Uterus (tissue), 2 donors: ENCODE results near the gene ZNF594.

Experiments
- POLR2A ChIP-seq, 2 donors: fragments of 450-650 bp; IDR thresholded peaks; one replicate each; pipeline ENCODE4 v1.6.1; 2016; ENCODE audit warnings: antibody characterized with exemption in 2 of 2, mild to moderate bottlenecking in 1 of 2, moderate library complexity in 1 of 2
- TF ChIP-seq, protein P1 (sequence below), 4 experiments: fragments of 200-600 bp in 2 of 4; fragments of 450-650 bp in 2 of 4; sonication (generic) in 2 of 4; IDR thresholded peaks; one replicate each; pipeline ENCODE4 v1.5.1; 2016 to 2019; ENCODE audit warnings: antibody characterized with exemption in 4 of 4, mild to moderate bottlenecking in 2 of 4, moderate library complexity in 1 of 4

DNA sequence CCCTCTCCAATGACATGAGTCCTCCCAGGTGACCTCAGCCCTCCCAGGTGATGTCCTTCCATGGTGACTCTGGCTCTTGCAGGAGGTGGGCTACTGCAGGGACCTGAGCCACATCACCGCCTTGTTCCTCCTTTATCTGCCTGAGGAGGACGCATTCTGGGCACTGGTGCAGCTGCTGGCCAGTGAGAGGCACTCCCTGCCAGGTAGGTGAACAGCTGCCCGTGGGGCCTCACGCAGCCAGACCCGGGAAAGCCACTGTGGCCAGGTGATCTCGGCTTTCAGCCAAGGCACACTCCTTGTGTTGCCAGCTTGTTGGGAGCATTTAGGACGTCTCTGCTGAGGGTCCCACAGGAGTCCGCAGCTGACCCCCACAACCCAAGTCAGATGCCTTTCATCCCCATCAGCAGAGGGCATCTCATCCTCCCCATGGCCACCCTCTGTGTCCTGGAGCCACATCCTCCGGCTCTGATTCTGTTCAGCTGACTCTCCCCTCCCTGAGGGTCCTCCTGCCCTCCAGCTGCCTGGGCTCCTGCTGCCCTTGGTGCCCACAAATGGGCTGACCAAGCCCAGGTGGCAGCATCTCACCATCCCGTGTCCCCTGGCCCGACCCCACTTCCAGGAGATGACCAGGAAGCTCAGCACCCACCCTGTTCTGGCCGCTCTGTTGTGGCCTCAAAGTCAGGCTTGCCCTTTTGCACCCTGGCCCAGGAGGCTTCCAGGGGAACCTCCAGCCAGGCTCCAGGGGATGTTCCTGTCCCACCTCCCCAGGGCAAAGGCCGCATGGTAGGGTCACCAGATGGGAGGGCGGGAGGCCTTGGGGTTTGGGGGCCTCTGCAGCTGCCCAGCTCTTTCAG, 55.7 kb downstream of the ZNF594 start:
- TF ChIP-seq, protein P1, sequence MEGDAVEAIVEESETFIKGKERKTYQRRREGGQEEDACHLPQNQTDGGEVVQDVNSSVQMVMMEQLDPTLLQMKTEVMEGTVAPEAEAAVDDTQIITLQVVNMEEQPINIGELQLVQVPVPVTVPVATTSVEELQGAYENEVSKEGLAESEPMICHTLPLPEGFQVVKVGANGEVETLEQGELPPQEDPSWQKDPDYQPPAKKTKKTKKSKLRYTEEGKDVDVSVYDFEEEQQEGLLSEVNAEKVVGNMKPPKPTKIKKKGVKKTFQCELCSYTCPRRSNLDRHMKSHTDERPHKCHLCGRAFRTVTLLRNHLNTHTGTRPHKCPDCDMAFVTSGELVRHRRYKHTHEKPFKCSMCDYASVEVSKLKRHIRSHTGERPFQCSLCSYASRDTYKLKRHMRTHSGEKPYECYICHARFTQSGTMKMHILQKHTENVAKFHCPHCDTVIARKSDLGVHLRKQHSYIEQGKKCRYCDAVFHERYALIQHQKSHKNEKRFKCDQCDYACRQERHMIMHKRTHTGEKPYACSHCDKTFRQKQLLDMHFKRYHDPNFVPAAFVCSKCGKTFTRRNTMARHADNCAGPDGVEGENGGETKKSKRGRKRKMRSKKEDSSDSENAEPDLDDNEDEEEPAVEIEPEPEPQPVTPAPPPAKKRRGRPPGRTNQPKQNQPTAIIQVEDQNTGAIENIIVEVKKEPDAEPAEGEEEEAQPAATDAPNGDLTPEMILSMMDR (IDR thresholded peaks at IDR 0.05) = no peak
- TF ChIP-seq POLR2A (IDR thresholded peaks at IDR 0.05) = no peak
